ENCODE data around the gene MSRB1.
"Not testable (repeated sequence)": the region's sequence is repeated elsewhere in the genome, so short reads cannot be mapped to it uniquely, and the experiment has no call there.

Gene MSRB1

GRCh38 chr16:1960665-1961630, 17.9 kb upstream of the MSRB1 start:
- peak; percentile 67 to 70 for DNase-seq

GRCh38 chr16:1959269-1960039, 16.5 kb upstream of the MSRB1 start, which contains the start of gene NDUFB10:
TSS of gene NDUFB10 (plus strand) at chr16:1959538. CDS start at chr16:1959625, 87 bp downstream.
- peak; percentile 93 to 97 for DNase-seq

- DNase-seq = no peak
Measured at GRCh38 chr16:1958715-1959268, 15.8 kb upstream of the MSRB1 start.

- not testable (repeated sequence) for DNase-seq
Measured at GRCh38 chr16:1958143-1958491, 15.1 kb upstream of the MSRB1 start.

- DNase-seq = not testable (repeated sequence)
Measured at GRCh38 chr16:1957434-1958142, 14.6 kb upstream of the MSRB1 start.

GRCh38 chr16:1953734-1954133, 10.7 kb upstream of the MSRB1 start:
- no peak for DNase-seq

GRCh38 chr16:1950559-1950958, 7.6 kb upstream of the MSRB1 start:
- no peak for DNase-seq

- DNase-seq = no peak
Measured at GRCh38 chr16:1950047-1950446, 7.0 kb upstream of the MSRB1 start.

- DNase-seq = no peak
Measured at GRCh38 chr16:1949507-1949906, 6.5 kb upstream of the MSRB1 start.

- no peak for DNase-seq
Measured at GRCh38 chr16:1947369-1947670, 4.3 kb upstream of the MSRB1 start.

- DNase-seq = no peak
Measured at GRCh38 chr16:1946495-1947368, 3.7 kb upstream of the MSRB1 start.

- no peak for DNase-seq
Measured at GRCh38 chr16:1945559-1946391, 2.8 kb upstream of the MSRB1 start.

- DNase-seq = no peak
Measured at GRCh38 chr16:1944612-1945199, 1.7 kb upstream of the MSRB1 start.

GRCh38 chr16:1942047-1942809, 771 bp downstream of the MSRB1 start:
- no peak for DNase-seq

- DNase-seq = no peak
Measured at GRCh38 chr16:1941162-1942046, 1.6 kb downstream of the MSRB1 start.

GRCh38 chr16:1940273-1941161, 2.5 kb downstream of the MSRB1 start:
- no peak for DNase-seq

- not testable (repeated sequence) for DNase-seq
Measured at GRCh38 chr16:1939833-1940232, 3.2 kb downstream of the MSRB1 start.

- no peak for DNase-seq
Measured at GRCh38 chr16:1938910-1939309, 4.1 kb downstream of the MSRB1 start.
